Panc1 (cell line): ENCODE measurements around the gene DACT1. TPM values are rescaled to one million over a fixed set of nuclear protein-coding genes. Genes with fewer than 3 reads are reported as not detected.

ENCODE experiments used
- ATAC-seq: fragments of 200-7000 bp; cut with Tn5 transposase; 2 replicates; pipeline ENCODE4 v1.9.1; 2020; ENCODE audit warnings: mild to moderate bottlenecking, moderate library complexity
- BruUV-seq: library from RNA; stranded (reverse); fragments of 400-500 nt; replicated peaks from 2 replicates; lab custom pipeline; 2021; lab: Mats Ljungman, UMichigan
- CTCF ChIA-PET: fragments of 300-600 bp; sonication (Branson Sonifier 250); formaldehyde crosslinking; loops from one replicate; lab custom pipeline; 2022; ENCODE audit warnings: antibody characterized with exemption; lab: Charles Lee
- POLR2A ChIA-PET: fragments of 300-600 bp; sonication (Branson Sonifier 250); formaldehyde crosslinking; loops from one replicate; lab custom pipeline; 2022; ENCODE audit warnings: antibody characterized with exemption; lab: Charles Lee
- DNase-seq: peaks from one replicate; pipeline ENCODE4 v3.0.0-alpha.2; 2010; ENCODE audit warnings: low read depth, low spot score
- H3K27ac ChIP-seq: 2 replicates; pipeline ENCODE4 v1.5.1; 2011; ENCODE audit warnings: mild to moderate bottlenecking, low read length, inconsistent platforms
- H3K27me3 ChIP-seq: fragments of 200-500 bp; sonication (Bioruptor generic); 2 replicates; pipeline ENCODE4 v1.6.0; 2014; ENCODE audit warnings: low read length, inconsistent platforms; ENCODE audit not compliant: control insufficient read depth, insufficient read depth
- H3K36me3 ChIP-seq: fragments of 200-500 bp; sonication (Bioruptor generic); 2 replicates; pipeline ENCODE4 v1.5.1; 2014; ENCODE audit warnings: inconsistent platforms, mild to moderate bottlenecking, low read length, moderate library complexity; ENCODE audit not compliant: control insufficient read depth, insufficient read depth
- H3K4me1 ChIP-seq: 2 replicates; pipeline ENCODE4 v1.5.1; 2011; ENCODE audit warnings: inconsistent platforms, mild to moderate bottlenecking, low read length, moderate library complexity; ENCODE audit not compliant: control insufficient read depth, insufficient read depth
- H3K4me3 ChIP-seq, 2 experiments: 2 replicates each; pipeline ENCODE4 v1.5.1; 2011 to 2012; ENCODE audit warnings: low read depth in 2 of 2, low read length in 2 of 2, mild to moderate bottlenecking in 2 of 2, inconsistent platforms in 1 of 2, moderate library complexity in 1 of 2
- H3K9me3 ChIP-seq: fragments of 200-500 bp; sonication (Bioruptor generic); 2 replicates; pipeline ENCODE4 v1.5.1; 2014; ENCODE audit warnings: low read depth, mild to moderate bottlenecking, inconsistent platforms, low read length, moderate library complexity; ENCODE audit not compliant: control insufficient read depth, insufficient read depth
- POLR2AphosphoS5 ChIP-seq: IDR thresholded peaks from 2 replicates; pipeline ENCODE4 v1.6.1; 2012; ENCODE audit warnings: mild to moderate bottlenecking, low read depth, low read length, moderate library complexity
- SIN3A ChIP-seq: IDR thresholded peaks from 2 replicates; pipeline ENCODE4 v1.6.1; 2012; ENCODE audit warnings: low read depth, mild to moderate bottlenecking, low read length, moderate library complexity, borderline replicate concordance; ENCODE audit not compliant: insufficient read depth
- TCF7L2 ChIP-seq: IDR thresholded peaks from 2 replicates; pipeline ENCODE4 v1.6.1; 2011; ENCODE audit warnings: mild to moderate bottlenecking, low read depth, low read length, inconsistent platforms
- in situ Hi-C: cut with HindIII; loops from 2 replicates; pipeline ENCODE4 v1.10.0; 2016; ENCODE audit warnings: low sequenced_read_pairs, low pct_unique_long_range_greater_than_20kb
- intact Hi-C: fragments of 100-400 bp; cut with micrococcal nuclease; formaldehyde crosslinking; loops from one replicate; pipeline ENCODE4 v1.10.0; 2022; ENCODE audit not compliant: unreplicated experiment
- total RNA-seq: library from RNA; stranded (reverse); gene quantifications from one replicate; pipeline ENCODE4 v1.2.1, GENCODE V29; 2021; ENCODE audit not compliant: unreplicated experiment
- TF ChIP-seq, protein P1 (sequence below): fragments of 450-650 bp; IDR thresholded peaks from 2 replicates; pipeline ENCODE4 v1.5.1; 2017; ENCODE audit warnings: mild to moderate bottlenecking
- TF ChIP-seq, protein P2 (sequence below), 2 experiments: IDR thresholded peaks; 2 replicates each; pipeline ENCODE4 v1.6.1; 2011 to 2012; ENCODE audit warnings: low read depth in 2 of 2, control low read depth in 1 of 2, low read length in 1 of 2, mild to moderate bottlenecking in 1 of 2, moderate library complexity in 1 of 2; ENCODE audit not compliant: insufficient read depth in 1 of 2

DACT1 gene
- total RNA-seq, 1 experiment from 2014 or later: 0.15 TPM

DNA sequence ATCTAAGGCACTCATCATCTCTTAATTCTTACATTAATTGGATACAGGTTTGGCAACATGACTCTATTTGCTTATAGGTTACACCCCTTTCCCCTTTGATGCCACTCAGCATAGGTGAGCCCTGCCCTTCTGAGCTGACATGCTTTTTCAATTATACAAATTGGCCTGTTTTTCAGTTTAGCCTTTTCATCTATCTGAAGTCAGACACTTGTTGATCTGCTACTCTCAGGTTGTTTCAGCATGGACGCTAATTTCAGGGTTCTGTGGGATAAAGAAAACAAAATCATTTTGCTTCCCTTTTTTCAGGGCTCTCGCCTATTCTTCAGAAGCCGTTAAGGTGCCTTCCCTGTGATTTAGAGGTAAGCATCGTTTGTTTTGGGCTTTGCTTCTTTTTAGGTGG, 55.3 kb downstream of the DACT1 start:
- no peaks in the 10 kb centered on the region for H3K27me3 ChIP-seq
- DNase-seq (no peak), ATAC-seq (no peak)
- H3K36me3 ChIP-seq: no peaks in the 10 kb centered on the region
- in situ Hi-C loops: no loop called here
- BruUV-seq: no TSS peak
- CTCF ChIA-PET: no interaction called here
- intact Hi-C loops: no loop called here
- POLR2A ChIA-PET: no interaction called here
- H3K4me1 ChIP-seq: no peaks in the 10 kb centered on the region
- no peak overlapping the region for H3K4me3 ChIP-seq
- no peak overlapping the region for H3K27ac ChIP-seq
- no peaks in the 10 kb centered on the region for H3K9me3 ChIP-seq
- TF ChIP-seq, protein P1, sequence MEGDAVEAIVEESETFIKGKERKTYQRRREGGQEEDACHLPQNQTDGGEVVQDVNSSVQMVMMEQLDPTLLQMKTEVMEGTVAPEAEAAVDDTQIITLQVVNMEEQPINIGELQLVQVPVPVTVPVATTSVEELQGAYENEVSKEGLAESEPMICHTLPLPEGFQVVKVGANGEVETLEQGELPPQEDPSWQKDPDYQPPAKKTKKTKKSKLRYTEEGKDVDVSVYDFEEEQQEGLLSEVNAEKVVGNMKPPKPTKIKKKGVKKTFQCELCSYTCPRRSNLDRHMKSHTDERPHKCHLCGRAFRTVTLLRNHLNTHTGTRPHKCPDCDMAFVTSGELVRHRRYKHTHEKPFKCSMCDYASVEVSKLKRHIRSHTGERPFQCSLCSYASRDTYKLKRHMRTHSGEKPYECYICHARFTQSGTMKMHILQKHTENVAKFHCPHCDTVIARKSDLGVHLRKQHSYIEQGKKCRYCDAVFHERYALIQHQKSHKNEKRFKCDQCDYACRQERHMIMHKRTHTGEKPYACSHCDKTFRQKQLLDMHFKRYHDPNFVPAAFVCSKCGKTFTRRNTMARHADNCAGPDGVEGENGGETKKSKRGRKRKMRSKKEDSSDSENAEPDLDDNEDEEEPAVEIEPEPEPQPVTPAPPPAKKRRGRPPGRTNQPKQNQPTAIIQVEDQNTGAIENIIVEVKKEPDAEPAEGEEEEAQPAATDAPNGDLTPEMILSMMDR: no peak
- no peak for TF ChIP-seq SIN3A
- TF ChIP-seq, protein P2, sequence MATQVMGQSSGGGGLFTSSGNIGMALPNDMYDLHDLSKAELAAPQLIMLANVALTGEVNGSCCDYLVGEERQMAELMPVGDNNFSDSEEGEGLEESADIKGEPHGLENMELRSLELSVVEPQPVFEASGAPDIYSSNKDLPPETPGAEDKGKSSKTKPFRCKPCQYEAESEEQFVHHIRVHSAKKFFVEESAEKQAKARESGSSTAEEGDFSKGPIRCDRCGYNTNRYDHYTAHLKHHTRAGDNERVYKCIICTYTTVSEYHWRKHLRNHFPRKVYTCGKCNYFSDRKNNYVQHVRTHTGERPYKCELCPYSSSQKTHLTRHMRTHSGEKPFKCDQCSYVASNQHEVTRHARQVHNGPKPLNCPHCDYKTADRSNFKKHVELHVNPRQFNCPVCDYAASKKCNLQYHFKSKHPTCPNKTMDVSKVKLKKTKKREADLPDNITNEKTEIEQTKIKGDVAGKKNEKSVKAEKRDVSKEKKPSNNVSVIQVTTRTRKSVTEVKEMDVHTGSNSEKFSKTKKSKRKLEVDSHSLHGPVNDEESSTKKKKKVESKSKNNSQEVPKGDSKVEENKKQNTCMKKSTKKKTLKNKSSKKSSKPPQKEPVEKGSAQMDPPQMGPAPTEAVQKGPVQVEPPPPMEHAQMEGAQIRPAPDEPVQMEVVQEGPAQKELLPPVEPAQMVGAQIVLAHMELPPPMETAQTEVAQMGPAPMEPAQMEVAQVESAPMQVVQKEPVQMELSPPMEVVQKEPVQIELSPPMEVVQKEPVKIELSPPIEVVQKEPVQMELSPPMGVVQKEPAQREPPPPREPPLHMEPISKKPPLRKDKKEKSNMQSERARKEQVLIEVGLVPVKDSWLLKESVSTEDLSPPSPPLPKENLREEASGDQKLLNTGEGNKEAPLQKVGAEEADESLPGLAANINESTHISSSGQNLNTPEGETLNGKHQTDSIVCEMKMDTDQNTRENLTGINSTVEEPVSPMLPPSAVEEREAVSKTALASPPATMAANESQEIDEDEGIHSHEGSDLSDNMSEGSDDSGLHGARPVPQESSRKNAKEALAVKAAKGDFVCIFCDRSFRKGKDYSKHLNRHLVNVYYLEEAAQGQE (IDR thresholded peaks at IDR 0.05; ENCODE audit: insufficient read depth in 1 of 2, low read depth in 2 of 2, low read length in 1 of 2): no peak
- no peak for TF ChIP-seq TCF7L2

DNA sequence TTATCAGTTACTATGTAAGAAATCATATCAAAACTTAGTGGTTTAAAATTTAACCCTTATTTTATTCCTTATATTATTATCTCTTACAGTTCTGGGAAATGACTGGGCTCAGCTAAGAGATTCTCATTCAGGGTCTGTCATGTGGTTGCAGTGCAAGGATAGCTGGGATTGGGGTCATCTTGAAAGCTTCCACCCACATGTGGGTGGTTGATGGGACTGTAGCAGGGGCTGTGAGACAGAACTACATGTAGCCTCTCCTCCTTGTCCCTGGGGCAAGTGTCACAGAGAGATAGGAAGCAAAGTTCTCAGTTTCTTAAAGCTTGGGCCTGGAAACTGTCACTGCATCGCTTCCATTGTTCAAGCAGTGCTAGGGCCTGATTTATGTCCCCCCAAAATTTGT, 57.8 kb downstream of the DACT1 start:
- ATAC-seq (no peak), DNase-seq (no peak)
- Histone ChIP-seq H3K36me3 (no peaks in the 10 kb centered on the region), H3K27me3 (no peaks in the 10 kb centered on the region), H3K9me3 (no peaks in the 10 kb centered on the region), H3K4me3 (no peak overlapping the region), H3K4me1 (no peaks in the 10 kb centered on the region), H3K27ac (no peak overlapping the region)
- BruUV-seq: no TSS peak
- ChIA-PET CTCF (no interaction called here), POLR2A (no interaction called here)
- intact Hi-C loops (no loop called here), in situ Hi-C loops (no loop called here)
- TF ChIP-seq, protein P2 (IDR thresholded peaks at IDR 0.05; ENCODE audit: insufficient read depth in 1 of 2, low read depth in 2 of 2, low read length in 1 of 2): no peak
- TF ChIP-seq TCF7L2 (no peak), SIN3A (no peak), POLR2AphosphoS5 (no peak)
- TF ChIP-seq, protein P1: no peak
